PC-3 (cell line): ENCODE measurements around the gene APOA1. TPM values are rescaled to one million over a fixed set of nuclear protein-coding genes. Genes with fewer than 3 reads are reported as not detected.

Source experiments
- ATAC-seq: fragments of 200-7000 bp; cut with Tn5 transposase; 2 replicates; pipeline ENCODE4 v1.9.1; 2020; ENCODE audit warnings: mild to moderate bottlenecking, moderate library complexity
- BruUV-seq: library from RNA; stranded (reverse); fragments of 400-500 nt; replicated peaks from 2 replicates; lab custom pipeline; 2021; lab: Mats Ljungman, UMichigan
- CTCF ChIA-PET: fragments of 300-600 bp; sonication (Branson Sonifier 250); formaldehyde crosslinking; loops from one replicate; lab custom pipeline; 2022; ENCODE audit warnings: antibody characterized with exemption; lab: Charles Lee
- POLR2A ChIA-PET: fragments of 300-600 bp; sonication (Branson Sonifier 250); formaldehyde crosslinking; loops from one replicate; lab custom pipeline; 2022; ENCODE audit warnings: antibody characterized with exemption; ENCODE audit not compliant: unreplicated experiment; lab: Charles Lee
- DNase-seq: peaks from one replicate; pipeline ENCODE4 v3.0.0-alpha.2; 2015
- H2AFZ ChIP-seq: fragments of 300-600 bp; sonication (generic); 2 replicates; pipeline ENCODE4 v1.6.0; 2016; ENCODE audit warnings: antibody characterized with exemption, low read length
- H3F3A ChIP-seq: fragments of 300-600 bp; sonication (generic); one replicate; pipeline ENCODE4 v1.6.0; 2017; ENCODE audit warnings: antibody characterized with exemption, low read length, control low read depth, mild to moderate bottlenecking; ENCODE audit not compliant: unreplicated experiment
- H3K27ac ChIP-seq: fragments of 300-600 bp; sonication (generic); 2 replicates; pipeline ENCODE4 v1.5.1; 2016; ENCODE audit warnings: mild to moderate bottlenecking, low read length
- H3K27me3 ChIP-seq: fragments of 300-600 bp; sonication (generic); 2 replicates; pipeline ENCODE4 v1.6.1; 2016; ENCODE audit warnings: low read length, mixed read lengths
- H3K36me3 ChIP-seq: fragments of 300-600 bp; sonication (generic); 2 replicates; pipeline ENCODE4 v1.6.1; 2016; ENCODE audit warnings: low read depth, mixed run types, low read length, mixed read lengths
- H3K4me1 ChIP-seq: fragments of 300-600 bp; sonication (generic); 2 replicates; pipeline ENCODE4 v1.5.1; 2016; ENCODE audit warnings: low read length; ENCODE audit not compliant: insufficient read depth
- H3K4me2 ChIP-seq: fragments of 300-600 bp; sonication (generic); 2 replicates; pipeline ENCODE4 v1.6.0; 2016; ENCODE audit warnings: low read length
- H3K4me3 ChIP-seq: fragments of 300-600 bp; sonication (generic); 2 replicates; pipeline ENCODE4 v1.5.1; 2016; ENCODE audit warnings: mild to moderate bottlenecking, low read length, mixed read lengths
- H3K79me2 ChIP-seq: fragments of 300-600 bp; sonication (generic); 2 replicates; pipeline ENCODE4 v1.6.1; 2017; ENCODE audit warnings: low read length, mixed read lengths
- H3K9ac ChIP-seq: fragments of 300-600 bp; sonication (generic); 2 replicates; pipeline ENCODE4 v1.6.0; 2016; ENCODE audit warnings: mild to moderate bottlenecking, low read length
- H3K9me2 ChIP-seq: fragments of 300-600 bp; sonication (generic); replicated peaks from 2 replicates; pipeline ENCODE4 v1.6.1; 2016; ENCODE audit warnings: mixed run types, low read length, mixed read lengths
- H3K9me3 ChIP-seq: fragments of 300-600 bp; sonication (generic); 2 replicates; pipeline ENCODE4 v1.6.1; 2016; ENCODE audit warnings: low read length, mixed read lengths
- H4K20me1 ChIP-seq: fragments of 300-600 bp; sonication (generic); 2 replicates; pipeline ENCODE4 v1.6.1; 2016; ENCODE audit warnings: low read length, mixed read lengths
- CTCF ChIP-seq: fragments of 300-600 bp; sonication (generic); conservative IDR thresholded peaks from 2 replicates; pipeline ENCODE4 v1.5.1; 2017; ENCODE audit warnings: antibody characterized with exemption, low read depth, mild to moderate bottlenecking, low read length
- EZH2 ChIP-seq: fragments of 300-600 bp; sonication (generic); IDR thresholded peaks from one replicate; pipeline ENCODE4 v1.6.1; 2017; ENCODE audit warnings: antibody characterized with exemption, mild to moderate bottlenecking, low read length; ENCODE audit not compliant: unreplicated experiment
- EZH2phosphoT487 ChIP-seq: fragments of 300-600 bp; sonication (generic); IDR thresholded peaks from 2 replicates; pipeline ENCODE4 v1.6.1; 2018; ENCODE audit warnings: mild to moderate bottlenecking, antibody characterized with exemption, low read length, borderline replicate concordance
- intact Hi-C: fragments of 100-400 bp; cut with micrococcal nuclease; formaldehyde crosslinking; loops from 2 replicates; pipeline ENCODE4 v1.9.0; 2023
- total RNA-seq: library from RNA; depleted of rRNA; stranded (reverse); fragments of >200 nt; gene quantifications from 2 replicates; pipeline ENCODE4 v1.2.3, GENCODE V29; 2014

Gene APOA1
- total RNA-seq, 1 experiment from 2014 or later: 0.33 TPM

- Histone ChIP-seq H3K9me3 (no peaks in the 10 kb centered on the region), H3K4me2 (no peak overlapping the region), H3K79me2 (no peaks in the 10 kb centered on the region), H2AFZ (no peak overlapping the region), H3K27me3 (no peaks in the 10 kb centered on the region), H4K20me1 (no peaks in the 10 kb centered on the region), H3K4me1 (peaks cover 16% of the 10 kb centered on the region), H3K36me3 (peaks cover 33% of the 10 kb centered on the region), H3K4me3 (no peak overlapping the region), H3K27ac (no peak overlapping the region), H3F3A (no peaks in the 10 kb centered on the region), H3K9me2 (no peaks in the 10 kb centered on the region), H3K9ac (no peak overlapping the region)
- CTCF ChIA-PET: no interaction called here
- intact Hi-C loops: no loop called here
- no TSS peak for BruUV-seq
- no peak for DNase-seq
- TF ChIP-seq CTCF (no peak), EZH2 (no peak), EZH2phosphoT487 (no peak)
- no peak for ATAC-seq
- POLR2A ChIA-PET: no interaction called here
Measured at GRCh38 chr11:116862951-116863350, 25.5 kb upstream of the APOA1 start.

- H3K9me3 ChIP-seq: no peaks in the 10 kb centered on the region
- intact Hi-C loops: no loop called here
Measured at GRCh38 chr11:116862185-116862584, 24.8 kb upstream of the APOA1 start.

More at GRCh38 chr11:116862185-116862584, 24.8 kb upstream of the APOA1 start:
- Histone ChIP-seq H3K9ac (no peak overlapping the region; the same call in 1 of the 2 replicates), H4K20me1 (no peaks in the 10 kb centered on the region), H3K27me3 (no peaks in the 10 kb centered on the region), H2AFZ (no peak overlapping the region), H3K27ac (peak overlapping the region; percentile 73), H3K36me3 (peaks cover 32% of the 10 kb centered on the region), H3K4me2 (no peak overlapping the region), H3F3A (no peaks in the 10 kb centered on the region), H3K79me2 (no peaks in the 10 kb centered on the region), H3K9me2 (no peaks in the 10 kb centered on the region), H3K4me3 (no peak overlapping the region), H3K4me1 (peaks cover 16% of the 10 kb centered on the region)
- ChIA-PET POLR2A (no interaction called here), CTCF (no interaction called here)
- no peak for ATAC-seq
- no peak for DNase-seq
- BruUV-seq: no TSS peak
- TF ChIP-seq CTCF (no peak), EZH2phosphoT487 (no peak), EZH2 (no peak)
